IMR-90 (cell line): ENCODE data around the gene ALDH8A1.

Experiments used
- CEBPB ChIP-seq: IDR thresholded peaks from 2 replicates; pipeline ENCODE4 v1.6.1; 2012; ENCODE audit warnings: low read depth, low read length, improper control_type of control experiment
- CTCF ChIP-seq: conservative IDR thresholded peaks from 2 replicates; pipeline ENCODE4 v1.5.1; 2012; ENCODE audit warnings: mild to moderate bottlenecking, low read depth, low read length, improper control_type of control experiment
- ELK1 ChIP-seq: fragments of 150-350 bp; IDR thresholded peaks from 2 replicates; pipeline ENCODE4 v1.6.1; 2016; ENCODE audit warnings: low read depth, mild to moderate bottlenecking, low read length, moderate library complexity, borderline replicate concordance
- MAZ ChIP-seq: IDR thresholded peaks from 2 replicates; pipeline ENCODE4 v1.6.1; 2012; ENCODE audit warnings: low read depth, mild to moderate bottlenecking, low read length, improper control_type of control experiment, moderate library complexity, borderline replicate concordance
- MXI1 ChIP-seq: IDR thresholded peaks from 2 replicates; pipeline ENCODE4 v1.6.1; 2012; ENCODE audit warnings: low read depth, mild to moderate bottlenecking, low read length, moderate library complexity, borderline replicate concordance
- POLR2A ChIP-seq: IDR thresholded peaks from 2 replicates; pipeline ENCODE4 v1.6.1; 2012; ENCODE audit warnings: mild to moderate bottlenecking, low read depth, low read length
- RAD21 ChIP-seq: IDR thresholded peaks from 2 replicates; pipeline ENCODE4 v1.6.1; 2012; ENCODE audit warnings: low read length, improper control_type of control experiment
- RFX5 ChIP-seq: IDR thresholded peaks from 2 replicates; pipeline ENCODE4 v1.8.0; 2012; ENCODE audit warnings: low read depth, mild to moderate bottlenecking, low read length, moderate library complexity
- SMC3 ChIP-seq: fragments of 150-350 bp; IDR thresholded peaks from 2 replicates; pipeline ENCODE4 v1.6.1; 2016; ENCODE audit warnings: low read depth, mild to moderate bottlenecking, antibody characterized with exemption, low read length, moderate library complexity

- TF ChIP-seq CTCF (no peak), POLR2A (peak; percentile 64), MAZ (peak; percentile 24; the same call in 1 of the 2 replicates), SMC3 (no peak), CEBPB (peak; percentile 54; the same call in 1 of the 2 replicates), MXI1 (peak; percentile 86), RFX5 (no peak), ELK1 (no peak), RAD21 (no peak)
Measured at GRCh38 chr6:134908906-134909516, 40.9 kb downstream of the ALDH8A1 start.
